ENCODE results near the gene SCAI.

DNA sequence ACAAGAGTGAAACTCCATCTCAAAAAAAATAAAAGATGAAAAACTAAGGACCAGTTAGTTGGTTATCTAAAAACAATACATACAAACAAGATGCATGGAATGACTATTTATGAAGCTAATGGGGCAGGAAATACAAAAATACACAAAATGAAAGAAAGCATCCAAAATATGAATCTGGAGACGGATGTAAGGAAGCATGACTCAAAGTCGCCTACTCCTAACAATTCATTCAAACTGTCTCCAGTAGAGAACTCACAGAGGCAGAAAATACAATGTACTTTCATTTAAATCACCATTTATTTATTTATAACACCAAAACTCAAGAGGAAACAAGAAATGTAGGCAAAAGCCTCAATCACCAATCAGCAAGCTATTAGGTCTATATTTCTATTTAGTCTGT lies 68.4 kb downstream of the SCAI start:
- TF ChIP-seq, protein P1, sequence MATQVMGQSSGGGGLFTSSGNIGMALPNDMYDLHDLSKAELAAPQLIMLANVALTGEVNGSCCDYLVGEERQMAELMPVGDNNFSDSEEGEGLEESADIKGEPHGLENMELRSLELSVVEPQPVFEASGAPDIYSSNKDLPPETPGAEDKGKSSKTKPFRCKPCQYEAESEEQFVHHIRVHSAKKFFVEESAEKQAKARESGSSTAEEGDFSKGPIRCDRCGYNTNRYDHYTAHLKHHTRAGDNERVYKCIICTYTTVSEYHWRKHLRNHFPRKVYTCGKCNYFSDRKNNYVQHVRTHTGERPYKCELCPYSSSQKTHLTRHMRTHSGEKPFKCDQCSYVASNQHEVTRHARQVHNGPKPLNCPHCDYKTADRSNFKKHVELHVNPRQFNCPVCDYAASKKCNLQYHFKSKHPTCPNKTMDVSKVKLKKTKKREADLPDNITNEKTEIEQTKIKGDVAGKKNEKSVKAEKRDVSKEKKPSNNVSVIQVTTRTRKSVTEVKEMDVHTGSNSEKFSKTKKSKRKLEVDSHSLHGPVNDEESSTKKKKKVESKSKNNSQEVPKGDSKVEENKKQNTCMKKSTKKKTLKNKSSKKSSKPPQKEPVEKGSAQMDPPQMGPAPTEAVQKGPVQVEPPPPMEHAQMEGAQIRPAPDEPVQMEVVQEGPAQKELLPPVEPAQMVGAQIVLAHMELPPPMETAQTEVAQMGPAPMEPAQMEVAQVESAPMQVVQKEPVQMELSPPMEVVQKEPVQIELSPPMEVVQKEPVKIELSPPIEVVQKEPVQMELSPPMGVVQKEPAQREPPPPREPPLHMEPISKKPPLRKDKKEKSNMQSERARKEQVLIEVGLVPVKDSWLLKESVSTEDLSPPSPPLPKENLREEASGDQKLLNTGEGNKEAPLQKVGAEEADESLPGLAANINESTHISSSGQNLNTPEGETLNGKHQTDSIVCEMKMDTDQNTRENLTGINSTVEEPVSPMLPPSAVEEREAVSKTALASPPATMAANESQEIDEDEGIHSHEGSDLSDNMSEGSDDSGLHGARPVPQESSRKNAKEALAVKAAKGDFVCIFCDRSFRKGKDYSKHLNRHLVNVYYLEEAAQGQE (IDR thresholded peaks at IDR 0.05; ENCODE audit: borderline replicate concordance), result no peak
- TF ChIP-seq, protein P1 (CRISPR knock-in tag; IDR thresholded peaks at IDR 0.05; ENCODE audit: low read depth), result no peak
- TF ChIP-seq EZH2 (IDR thresholded peaks at IDR 0.05; ENCODE audit: borderline replicate concordance, low read depth, low read length) (no peak), ESRRA (IDR thresholded peaks at IDR 0.05; ENCODE audit: borderline replicate concordance, low read depth) (no peak), SIN3A (IDR thresholded peaks at IDR 0.05; ENCODE audit: borderline replicate concordance in 2 of 2, control insufficient read depth in 1 of 2, low read depth in 2 of 2, low read length in 2 of 2) (no peak), ZNF124 (CRISPR knock-in tag; IDR thresholded peaks at IDR 0.05) (no peak), NBN (IDR thresholded peaks at IDR 0.05; ENCODE audit: low read depth) (no peak), ZBTB1 (CRISPR knock-in tag; IDR thresholded peaks at IDR 0.05; ENCODE audit: borderline replicate concordance, low read depth) (no peak), MTA2 (IDR thresholded peaks at IDR 0.05; ENCODE audit: low read depth) (no peak), ZNF699 (CRISPR knock-in tag; IDR thresholded peaks at IDR 0.05; ENCODE audit: insufficient replicate concordance) (no peak)
- TF ChIP-seq, protein P2, sequence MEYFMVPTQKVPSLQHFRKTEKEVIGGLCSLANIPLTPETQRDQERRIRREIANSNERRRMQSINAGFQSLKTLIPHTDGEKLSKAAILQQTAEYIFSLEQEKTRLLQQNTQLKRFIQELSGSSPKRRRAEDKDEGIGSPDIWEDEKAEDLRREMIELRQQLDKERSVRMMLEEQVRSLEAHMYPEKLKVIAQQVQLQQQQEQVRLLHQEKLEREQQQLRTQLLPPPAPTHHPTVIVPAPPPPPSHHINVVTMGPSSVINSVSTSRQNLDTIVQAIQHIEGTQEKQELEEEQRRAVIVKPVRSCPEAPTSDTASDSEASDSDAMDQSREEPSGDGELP (CRISPR knock-in tag; IDR thresholded peaks at IDR 0.05; ENCODE audit: borderline replicate concordance), result no peak

All from K562 (cell line).